Ascending aorta (tissue), 2 donors: Measurements from ENCODE around the gene TSPOAP1. TPM values are rescaled to one million over a fixed set of nuclear protein-coding genes. Genes with fewer than 3 reads are reported as not detected.

Experiments used
- DNase-seq, 2 donors: peaks; one replicate each; pipeline ENCODE4 v3.0.0-alpha.2; 2019; ENCODE audit warnings: low spot score in 2 of 2
- H3K27ac ChIP-seq, 2 donors: fragments of 200-600 bp; sonication (generic); one replicate each; pipeline ENCODE4 v1.5.1; 2016 to 2017; ENCODE audit warnings: mild to moderate bottlenecking in 1 of 2
- H3K27me3 ChIP-seq: fragments of 200-600 bp; sonication (generic); one replicate; pipeline ENCODE4 v1.5.1; 2017
- H3K36me3 ChIP-seq, 2 donors: fragments of 200-600 bp; sonication (generic); one replicate each; pipeline ENCODE4 v1.5.1; 2016
- H3K4me1 ChIP-seq, 2 donors: fragments of 200-600 bp; sonication (generic); one replicate each; pipeline ENCODE4 v1.5.1; 2016 to 2017; ENCODE audit warnings: mild to moderate bottlenecking in 1 of 2
- H3K4me3 ChIP-seq, 2 donors: fragments of 200-600 bp; sonication (generic); one replicate each; pipeline ENCODE4 v1.5.1; 2016 to 2017; ENCODE audit warnings: mild to moderate bottlenecking in 1 of 2
- H3K9me3 ChIP-seq, 2 donors: fragments of 200-600 bp; sonication (generic); one replicate each; pipeline ENCODE4 v1.5.1; 2016
- intact Hi-C: fragments of 100-400 bp; cut with DNase I; formaldehyde crosslinking; loops from one replicate; pipeline ENCODE4 v1.15.1; 2023
- total RNA-seq: library from RNA; depleted of rRNA; stranded (reverse); fragments of >200 nt; gene quantifications from one replicate; pipeline ENCODE4 v1.1.0, GENCODE V29; 2016
- TF ChIP-seq, protein P1 (sequence below), 3 experiments: fragments of 200-600 bp in 2 of 3; fragments of 450-650 bp in 1 of 3; sonication (generic) in 2 of 3; IDR thresholded peaks; one replicate each; pipeline ENCODE4 v1.5.1; 2016 to 2019; ENCODE audit warnings: antibody characterized with exemption in 3 of 3, mild to moderate bottlenecking in 1 of 3, moderate library complexity in 1 of 3

Gene TSPOAP1
- total RNA-seq, 1 donor from 2014 or later: 22.4 TPM

DNA sequence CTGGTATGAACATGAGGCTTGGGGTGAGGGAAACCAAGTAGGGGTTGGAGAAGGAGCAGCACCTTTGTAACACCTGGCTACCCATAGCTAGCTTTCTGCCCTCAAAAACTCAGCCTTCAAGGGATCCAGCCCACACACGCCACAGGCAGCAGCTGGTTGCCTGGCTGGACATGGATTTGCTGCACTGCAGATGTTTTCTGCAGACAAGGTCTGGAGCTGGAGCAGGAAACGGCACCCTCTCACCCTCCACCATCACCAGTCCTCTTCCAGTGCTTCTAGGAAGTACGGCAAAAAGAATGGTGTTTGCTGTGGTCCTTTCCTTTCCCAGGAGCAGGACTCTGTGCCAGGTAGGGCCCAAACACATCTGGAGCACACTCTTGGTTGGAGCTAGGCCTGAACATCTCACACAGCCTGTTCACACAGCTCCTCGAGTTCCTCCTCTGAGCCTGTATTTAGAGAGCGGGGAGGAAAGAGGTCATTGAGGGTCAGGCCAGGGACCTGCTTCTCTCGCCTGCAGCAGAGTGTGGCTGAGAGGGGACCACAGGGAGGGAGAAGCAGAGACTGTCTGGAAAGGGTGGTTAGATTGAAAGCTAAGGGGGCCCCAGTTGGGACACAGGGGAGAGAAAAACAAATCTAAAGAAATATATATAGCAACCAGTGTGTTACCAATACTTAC lies 26.1 kb upstream of the TSPOAP1 start:
- Histone ChIP-seq H3K36me3 (peaks cover 7 to 10% of the 10 kb centered on the region in 2 donors), H3K4me1 (peaks cover 2 to 3% of the 10 kb centered on the region in 2 donors), H3K27ac (no peak overlapping the region), H3K27me3 (no peaks in the 10 kb centered on the region), H3K9me3 (no peaks in the 10 kb centered on the region), H3K4me3 (no peak overlapping the region)
- TF ChIP-seq, protein P1, sequence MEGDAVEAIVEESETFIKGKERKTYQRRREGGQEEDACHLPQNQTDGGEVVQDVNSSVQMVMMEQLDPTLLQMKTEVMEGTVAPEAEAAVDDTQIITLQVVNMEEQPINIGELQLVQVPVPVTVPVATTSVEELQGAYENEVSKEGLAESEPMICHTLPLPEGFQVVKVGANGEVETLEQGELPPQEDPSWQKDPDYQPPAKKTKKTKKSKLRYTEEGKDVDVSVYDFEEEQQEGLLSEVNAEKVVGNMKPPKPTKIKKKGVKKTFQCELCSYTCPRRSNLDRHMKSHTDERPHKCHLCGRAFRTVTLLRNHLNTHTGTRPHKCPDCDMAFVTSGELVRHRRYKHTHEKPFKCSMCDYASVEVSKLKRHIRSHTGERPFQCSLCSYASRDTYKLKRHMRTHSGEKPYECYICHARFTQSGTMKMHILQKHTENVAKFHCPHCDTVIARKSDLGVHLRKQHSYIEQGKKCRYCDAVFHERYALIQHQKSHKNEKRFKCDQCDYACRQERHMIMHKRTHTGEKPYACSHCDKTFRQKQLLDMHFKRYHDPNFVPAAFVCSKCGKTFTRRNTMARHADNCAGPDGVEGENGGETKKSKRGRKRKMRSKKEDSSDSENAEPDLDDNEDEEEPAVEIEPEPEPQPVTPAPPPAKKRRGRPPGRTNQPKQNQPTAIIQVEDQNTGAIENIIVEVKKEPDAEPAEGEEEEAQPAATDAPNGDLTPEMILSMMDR (IDR thresholded peaks at IDR 0.05): no peak
- intact Hi-C loops: loop anchor here (5.0 to 10.0 kb wide), 2 partner anchors 502 to 750 kb away; partner anchors contain the start of genes MRPS23 and TRIM37
- DNase-seq: no peak

DNA sequence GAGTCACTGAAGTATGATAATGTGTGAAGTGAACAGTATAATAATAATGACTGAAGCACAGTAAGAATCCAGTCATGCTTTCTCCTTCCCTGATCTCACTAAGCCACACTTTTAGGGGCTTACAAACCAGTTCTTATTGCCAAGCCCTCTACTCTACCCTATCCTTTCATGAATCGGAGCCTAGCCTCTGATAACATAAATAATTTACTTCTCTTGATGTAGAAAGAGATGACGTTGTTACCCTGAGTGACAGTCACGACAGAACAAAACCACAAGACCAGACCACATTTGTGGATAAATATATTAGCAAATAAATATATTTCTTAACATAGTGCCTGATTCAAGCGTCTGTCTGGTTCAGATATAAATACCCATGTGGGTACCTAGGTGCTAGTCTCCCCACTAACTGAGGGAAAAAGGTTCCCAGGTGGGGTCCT lies 24.8 kb upstream of the TSPOAP1 start:
- TF ChIP-seq, protein P1 (IDR thresholded peaks at IDR 0.05): no peak

DNA sequence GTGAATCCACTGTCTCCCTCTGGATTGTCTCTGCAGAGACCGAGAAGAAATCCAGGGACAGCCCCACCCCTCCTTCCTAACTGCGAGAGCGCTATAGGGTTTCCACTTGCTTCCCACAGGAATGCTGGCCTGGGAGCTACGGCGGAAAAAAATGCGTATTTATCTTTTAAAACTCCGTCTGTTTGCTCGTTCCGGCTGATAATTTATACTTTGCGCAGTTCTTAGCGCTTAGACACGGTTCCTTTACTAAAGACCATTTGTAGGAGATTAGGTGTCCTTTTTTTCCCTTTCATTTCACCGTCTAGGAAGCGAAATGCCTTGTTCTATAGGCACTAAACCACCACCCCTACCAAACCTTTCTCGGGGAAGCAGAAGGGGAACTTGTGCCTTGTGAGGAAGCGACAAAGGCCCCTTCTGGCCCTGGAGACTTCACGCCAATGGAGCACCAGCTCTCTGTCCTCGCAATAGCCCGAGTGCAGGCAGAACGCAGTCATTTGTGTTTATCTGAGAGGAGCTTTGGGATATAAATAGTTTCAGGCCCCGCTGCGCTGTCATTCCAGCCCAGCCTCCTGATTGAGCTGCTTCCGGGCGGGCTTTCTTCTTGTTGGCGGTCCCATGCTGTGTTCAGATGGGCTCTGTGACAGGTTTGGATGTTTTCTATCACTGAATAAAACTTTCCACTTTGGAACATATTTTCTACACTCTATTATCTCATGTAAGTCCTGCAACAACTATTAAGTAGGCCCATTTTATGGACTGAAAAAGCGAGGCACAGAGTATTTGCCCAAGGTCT lies 24.2 kb upstream of the TSPOAP1 start:
- peaks cover 2 to 3% of the 10 kb centered on the region in 2 donors for H3K4me1 ChIP-seq
- DNase-seq: no peak
- TF ChIP-seq, protein P1 (IDR thresholded peaks at IDR 0.05): no peak
- no peaks in the 10 kb centered on the region for H3K9me3 ChIP-seq
- no peaks in the 10 kb centered on the region for H3K27me3 ChIP-seq
- H3K4me3 ChIP-seq: peak overlapping the region; percentile 74 to 81
- H3K36me3 ChIP-seq: peaks cover 26 to 29% of the 10 kb centered on the region in 2 donors
- intact Hi-C loops: loop anchor here (1.0 to 10.0 kb wide), 6 partner anchors 28 to 752 kb away; partner anchors contain the start of genes MKS1, MRPS23, RNF43 and TRIM37
- peak overlapping the region; percentile 84 to 93 for H3K27ac ChIP-seq

More for the DNA sequence above, 24.8 kb upstream of the TSPOAP1 start:
- Histone ChIP-seq H3K4me3 (peak overlapping the region in 1 of 2 donors; percentile 74), H3K27me3 (no peaks in the 10 kb centered on the region), H3K4me1 (peaks cover 2 to 3% of the 10 kb centered on the region in 2 donors), H3K27ac (peak overlapping the region; percentile 84 to 93), H3K36me3 (peaks cover 20 to 23% of the 10 kb centered on the region in 2 donors), H3K9me3 (no peaks in the 10 kb centered on the region)
- intact Hi-C loops: loop anchor here (2.0 to 10.0 kb wide), 5 partner anchors 63 to 751 kb away; partner anchors contain the start of genes MKS1, MRPS23, RNF43 and TRIM37
- no peak for DNase-seq

DNA sequence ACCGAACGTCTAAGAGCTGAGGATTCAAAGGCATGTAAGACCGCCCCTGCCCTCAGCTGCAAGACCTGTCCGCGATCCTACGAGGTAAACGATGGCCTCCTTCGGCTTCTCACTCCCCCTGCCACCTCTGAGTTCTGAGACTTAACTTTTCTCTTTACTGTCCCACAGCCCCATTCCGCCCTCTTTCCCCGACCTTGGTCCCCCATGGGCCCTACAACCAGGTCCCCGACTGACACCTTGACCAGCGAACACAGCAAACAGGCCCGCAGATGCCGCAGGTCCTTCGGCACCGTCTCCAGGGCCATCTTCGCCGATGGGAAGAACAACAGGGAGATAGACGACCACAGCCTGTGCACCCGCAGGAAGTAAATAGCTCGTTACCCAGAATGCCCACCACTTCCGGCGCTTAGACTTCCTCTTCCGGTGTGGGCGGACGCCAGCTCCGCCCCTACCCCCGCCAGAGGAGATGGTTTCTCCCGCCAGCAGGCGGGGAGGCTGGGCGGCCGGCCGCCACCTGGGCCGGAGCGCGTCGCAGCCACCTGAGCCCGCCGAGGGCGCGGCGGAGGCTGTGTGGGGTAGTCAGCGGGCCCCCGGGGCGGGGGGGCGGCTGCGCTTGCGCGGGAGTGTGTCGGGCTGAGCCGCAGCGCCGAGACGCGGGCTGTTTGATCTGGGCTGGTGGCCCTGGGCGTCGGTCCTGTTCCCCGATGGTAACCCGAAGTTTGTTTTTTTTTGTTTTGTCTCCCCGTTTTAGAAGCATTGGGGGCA lies 23.4 kb upstream of the TSPOAP1 start, which contains the start of gene SUPT4H1:
Gene SUPT4H1, minus strand, starts transcription at position 371 of the 765 bp plus-strand sequence. Its CDS starts 66 bp downstream, at position 305.
- Histone ChIP-seq H3K27ac (peak within 1 kb of the TSS; percentile 84 to 93), H3K36me3 (peaks cover 32 to 37% of the 10 kb centered on the region in 2 donors), H3K9me3 (no peaks in the 10 kb centered on the region), H3K4me3 (peak within 1 kb of the TSS; percentile 74 to 81), H3K27me3 (no peaks in the 10 kb centered on the region), H3K4me1 (peaks cover 2 to 3% of the 10 kb centered on the region in 2 donors)
- DNase-seq: peak; percentile 64 to 91
- intact Hi-C loops: loop anchor here (1.0 to 10.0 kb wide), 6 partner anchors 28 to 753 kb away; partner anchors contain the start of genes MKS1, MRPS23, RNF43 and TRIM37
- TF ChIP-seq, protein P1 (IDR thresholded peaks at IDR 0.05): no peak

DNA sequence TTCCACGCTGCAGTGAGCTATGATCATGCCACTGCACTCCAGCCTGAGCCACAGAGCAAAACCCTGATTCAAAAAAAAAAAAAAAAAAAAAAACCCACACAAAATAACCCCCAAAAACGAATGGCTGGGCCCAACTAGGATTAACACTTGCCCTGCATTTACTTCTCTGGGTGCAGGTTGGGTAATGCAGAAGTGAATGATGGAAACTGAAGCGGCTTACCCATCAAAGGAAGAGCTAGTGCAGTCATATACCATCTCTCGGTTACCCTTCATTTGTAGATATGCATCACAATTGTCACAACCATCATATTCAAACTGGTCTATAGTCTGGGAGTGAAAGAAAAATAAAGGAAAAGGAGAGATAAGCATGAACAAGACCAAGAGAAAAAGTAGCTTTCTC lies 22.6 kb upstream of the TSPOAP1 start:
- TF ChIP-seq, protein P1 (IDR thresholded peaks at IDR 0.05): no peak
- H3K36me3 ChIP-seq: peaks cover 40 to 45% of the 10 kb centered on the region in 2 donors
- peak overlapping the region; percentile 74 to 81 for H3K4me3 ChIP-seq
- H3K27ac ChIP-seq: no peak overlapping the region
- H3K9me3 ChIP-seq: no peaks in the 10 kb centered on the region
- H3K27me3 ChIP-seq: no peaks in the 10 kb centered on the region
- intact Hi-C loops: loop anchor here (5.0 to 10.0 kb wide), 2 partner anchors 499 to 754 kb away; partner anchors contain the start of genes MRPS23 and TRIM37
- peaks cover 2 to 3% of the 10 kb centered on the region in 2 donors for H3K4me1 ChIP-seq
- DNase-seq: no peak
